NCI-H1105 treated with DMSO at 0.1 percent for 48 hours (cell line): ENCODE measurements around the gene TRIM23.
"Not testable (repeated sequence)": the region's sequence is repeated elsewhere in the genome, so short reads cannot be mapped to it uniquely, and the experiment has no call there.

Experiments
- DNase-seq: peaks from one replicate; lab custom pipeline; 2025; lab: John Stamatoyannopoulos, UW

Gene TRIM23

GRCh38 chr5:65624025-65624570, at the start of gene TRIM23:
Gene TRIM23 (minus strand): TSS chr5:65624333. CDS start chr5:65624274, 59 bp downstream.
- DNase-seq, result peak; percentile 83

- no peak for DNase-seq
These were observed 48.7 kb upstream of the TRIM23 start for GRCh38 chr5:65672796-65673195.

GRCh38 chr5:65668696-65669095, 44.6 kb upstream of the TRIM23 start:
- DNase-seq, result no peak

GRCh38 chr5:65663804-65664521, 39.8 kb upstream of the TRIM23 start:
- DNase-seq, result no peak

- DNase-seq, result no peak
These were observed 30.6 kb upstream of the TRIM23 start for GRCh38 chr5:65654713-65655112.

- DNase-seq, result no peak
These were observed 27.0 kb upstream of the TRIM23 start for GRCh38 chr5:65651144-65651543.

- DNase-seq, result no peak
These were observed 23.8 kb upstream of the TRIM23 start for GRCh38 chr5:65647941-65648340.

GRCh38 chr5:65646938-65647337, 22.8 kb upstream of the TRIM23 start:
- no peak for DNase-seq

- no peak for DNase-seq
These were observed 16.1 kb upstream of the TRIM23 start for GRCh38 chr5:65640240-65640639.

- no peak for DNase-seq
These were observed 6.8 kb upstream of the TRIM23 start for GRCh38 chr5:65630981-65631380.

- no peak for DNase-seq
These were observed 1.6 kb upstream of the TRIM23 start for GRCh38 chr5:65625743-65626142.

GRCh38 chr5:65624571-65625555, 730 bp upstream of the TRIM23 start, which contains the start of the genes SHLD3 and TRAPPC13:
Gene SHLD3 (plus strand): TSS chr5:65625027. CDS start chr5:65629588, 4,561 bp downstream.
Gene TRAPPC13 (plus strand): TSS chr5:65625027. CDS start chr5:65625061, 34 bp downstream.
- peak; percentile 86 for DNase-seq

GRCh38 chr5:65623482-65623881, 651 bp downstream of the TRIM23 start:
- DNase-seq, result no peak

GRCh38 chr5:65621961-65622360, 2.2 kb downstream of the TRIM23 start:
- not testable (repeated sequence) for DNase-seq

GRCh38 chr5:65620021-65620420, 4.1 kb downstream of the TRIM23 start:
- no peak for DNase-seq

GRCh38 chr5:65612298-65612907, 11.7 kb downstream of the TRIM23 start:
- DNase-seq, result no peak

GRCh38 chr5:65611524-65611923, 12.6 kb downstream of the TRIM23 start:
- peak; percentile 2 for DNase-seq

- DNase-seq, result not testable (repeated sequence)
These were observed 22.4 kb downstream of the TRIM23 start for GRCh38 chr5:65601761-65602160.

- no peak for DNase-seq
These were observed 35.4 kb downstream of the TRIM23 start for GRCh38 chr5:65588694-65589093.

- DNase-seq, result no peak
These were observed 47.0 kb downstream of the TRIM23 start for GRCh38 chr5:65577141-65577540.

- no peak for DNase-seq
These were observed 53.4 kb downstream of the TRIM23 start for GRCh38 chr5:65570598-65571226.
